Glutamatergic neuron (in vitro differentiated cells): Measurements from ENCODE around the gene RFNG. TPM values are rescaled to one million over a fixed set of nuclear protein-coding genes. Genes with fewer than 3 reads are reported as not detected.

Experiments
- DNase-seq: peaks from one replicate; pipeline ENCODE4 v3.0.0; 2022
- H3K27ac Mint-ChIP-seq: one replicate; pipeline ENCODE4 v1.8.0; 2020; ENCODE audit warnings: mild to moderate bottlenecking, mixed read lengths, inconsistent platforms; ENCODE audit not compliant: unreplicated experiment
- H3K27me3 Mint-ChIP-seq: one replicate; pipeline ENCODE4 v1.8.0; 2020; ENCODE audit warnings: mild to moderate bottlenecking, moderate library complexity, mixed read lengths, inconsistent platforms; ENCODE audit not compliant: unreplicated experiment
- H3K36me3 Mint-ChIP-seq: one replicate; pipeline ENCODE4 v1.8.0; 2020; ENCODE audit warnings: mild to moderate bottlenecking, mixed read lengths, inconsistent platforms; ENCODE audit not compliant: unreplicated experiment
- H3K4me1 Mint-ChIP-seq: one replicate; pipeline ENCODE4 v1.8.0; 2020; ENCODE audit warnings: mild to moderate bottlenecking, low read depth, mixed read lengths, inconsistent platforms; ENCODE audit not compliant: unreplicated experiment
- H3K4me3 Mint-ChIP-seq: one replicate; pipeline ENCODE4 v1.8.0; 2020; ENCODE audit warnings: mild to moderate bottlenecking, mixed read lengths, inconsistent platforms; ENCODE audit not compliant: unreplicated experiment
- H3K9me3 Mint-ChIP-seq: one replicate; pipeline ENCODE4 v1.8.0; 2020; ENCODE audit warnings: mild to moderate bottlenecking, moderate library complexity, mixed read lengths, inconsistent platforms; ENCODE audit not compliant: unreplicated experiment
- CTCF ChIP-seq: fragments of 200-600 bp; sonication (generic); IDR thresholded peaks from one replicate; pipeline ENCODE4 v1.5.0; 2021; ENCODE audit not compliant: partially characterized antibody, unreplicated experiment
- total RNA-seq: library from RNA; stranded (reverse); fragmentation: NEBNext Ultra II Directional; extraction: Animal tissue kit (Norgen Biotek cat#: 25700); gene quantifications from one replicate; pipeline ENCODE4 v1.2.1, GENCODE V29; 2021; ENCODE audit not compliant: unreplicated experiment

The RFNG gene
- total RNA-seq, 1 donor from 2014 or later: 50.8 TPM

DNA sequence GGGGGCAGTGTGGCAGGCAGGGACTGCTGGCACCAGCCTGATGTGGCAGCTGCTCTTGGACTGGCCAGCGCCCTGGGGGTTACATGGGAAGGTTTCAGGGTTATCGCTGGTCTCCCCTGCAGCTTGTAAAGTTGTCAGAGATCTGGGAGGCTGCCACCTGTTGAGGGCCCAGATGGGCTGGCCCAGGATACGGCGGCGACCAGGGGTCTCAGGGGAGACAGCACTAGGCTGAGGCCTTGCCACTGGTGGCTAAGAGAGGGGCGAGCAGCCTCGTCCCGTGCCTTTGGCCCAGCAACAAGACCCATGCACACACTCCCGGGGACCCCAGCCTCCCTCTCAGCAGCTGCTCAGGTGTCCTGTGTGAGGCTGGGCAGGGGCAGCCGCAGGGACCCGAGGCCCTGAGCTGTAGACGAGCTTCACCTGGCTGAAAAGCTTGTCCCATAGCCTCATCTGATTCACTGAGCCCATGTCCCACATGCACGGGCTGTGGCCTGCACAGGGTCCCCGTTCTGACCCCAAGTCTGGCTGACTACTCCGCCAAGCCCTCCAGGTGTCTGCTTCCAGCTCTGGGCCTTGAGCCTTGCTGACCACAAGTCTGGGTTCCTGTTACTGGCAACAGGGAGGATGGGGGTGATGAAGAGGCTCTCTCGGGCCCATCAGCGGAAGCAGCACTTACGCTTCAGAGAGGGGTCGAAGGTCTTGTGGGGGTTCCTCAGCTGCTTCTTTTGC lies 7.8 kb upstream of the RFNG start:
- Mint-ChIP-seq H3K4me3 (no peak overlapping the region), H3K27ac (no peak overlapping the region), H3K36me3 (no peaks in the 10 kb centered on the region), H3K27me3 (no peaks in the 10 kb centered on the region), H3K9me3 (no peaks in the 10 kb centered on the region), H3K4me1 (no peaks in the 10 kb centered on the region)
- TF ChIP-seq CTCF: no peak
- no peak for DNase-seq

DNA sequence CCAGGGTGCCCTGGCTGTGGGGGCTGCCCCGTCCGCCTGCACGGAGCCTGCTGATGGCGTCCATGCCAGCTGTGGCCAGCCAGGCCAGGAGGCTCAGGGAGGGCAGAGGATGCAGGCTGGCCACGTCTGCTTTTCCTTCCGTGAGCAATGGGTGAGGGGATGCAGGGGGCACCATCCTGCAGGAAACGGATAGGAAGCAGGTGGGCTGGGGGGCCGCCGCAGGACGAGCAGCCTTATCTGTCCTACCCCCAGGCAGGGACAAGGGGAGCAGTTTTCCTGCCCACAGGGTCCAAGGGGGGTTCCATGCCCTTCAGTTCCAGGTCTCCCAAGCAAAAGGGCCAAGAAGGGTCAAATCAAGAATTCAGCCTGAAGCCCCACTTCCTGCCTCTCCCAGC lies 7.2 kb upstream of the RFNG start:
- Mint-ChIP-seq H3K27me3 (no peaks in the 10 kb centered on the region), H3K4me1 (no peaks in the 10 kb centered on the region)
- no peak for TF ChIP-seq CTCF

DNA sequence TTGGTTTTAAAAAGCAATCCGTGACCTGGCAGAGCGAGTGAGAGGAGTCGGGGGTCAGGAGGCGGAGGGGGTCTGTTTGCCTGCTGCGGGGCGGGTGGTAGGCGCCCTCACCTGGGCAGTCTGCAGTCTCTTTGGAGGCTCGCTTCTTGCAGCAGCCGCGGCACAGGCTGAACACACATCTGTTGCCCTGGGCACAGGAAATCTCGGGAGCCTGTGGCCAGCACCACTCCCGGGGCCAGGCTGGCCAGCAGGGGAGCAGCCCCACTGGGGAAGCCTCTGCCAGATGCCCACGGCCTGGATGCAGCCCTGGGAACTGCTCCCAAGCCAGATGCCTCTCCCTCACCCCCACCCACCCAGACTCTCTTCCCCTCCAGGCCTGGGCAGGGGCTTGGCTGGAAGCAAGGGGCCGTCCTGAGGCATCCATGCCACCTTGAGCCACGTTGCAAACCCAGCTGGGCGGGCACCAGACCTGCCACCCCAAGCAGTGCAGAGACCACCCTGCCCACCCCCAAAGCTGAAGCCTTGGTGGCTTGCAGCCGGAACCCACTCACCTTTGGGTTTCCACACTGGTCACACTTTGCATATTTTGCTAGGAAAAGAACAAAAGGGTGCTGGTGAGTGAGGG lies 6.7 kb upstream of the RFNG start:
- Mint-ChIP-seq H3K27me3 (no peaks in the 10 kb centered on the region), H3K4me3 (no peak overlapping the region), H3K36me3 (no peaks in the 10 kb centered on the region), H3K4me1 (no peaks in the 10 kb centered on the region), H3K27ac (no peak overlapping the region), H3K9me3 (no peaks in the 10 kb centered on the region)
- no peak for TF ChIP-seq CTCF
- DNase-seq: no peak

More for the DNA sequence above, 7.2 kb upstream of the RFNG start:
- H3K9me3 Mint-ChIP-seq: no peaks in the 10 kb centered on the region
- no peak for DNase-seq
- no peak overlapping the region for H3K4me3 Mint-ChIP-seq
- H3K27ac Mint-ChIP-seq: no peak overlapping the region
- no peaks in the 10 kb centered on the region for H3K36me3 Mint-ChIP-seq

DNA sequence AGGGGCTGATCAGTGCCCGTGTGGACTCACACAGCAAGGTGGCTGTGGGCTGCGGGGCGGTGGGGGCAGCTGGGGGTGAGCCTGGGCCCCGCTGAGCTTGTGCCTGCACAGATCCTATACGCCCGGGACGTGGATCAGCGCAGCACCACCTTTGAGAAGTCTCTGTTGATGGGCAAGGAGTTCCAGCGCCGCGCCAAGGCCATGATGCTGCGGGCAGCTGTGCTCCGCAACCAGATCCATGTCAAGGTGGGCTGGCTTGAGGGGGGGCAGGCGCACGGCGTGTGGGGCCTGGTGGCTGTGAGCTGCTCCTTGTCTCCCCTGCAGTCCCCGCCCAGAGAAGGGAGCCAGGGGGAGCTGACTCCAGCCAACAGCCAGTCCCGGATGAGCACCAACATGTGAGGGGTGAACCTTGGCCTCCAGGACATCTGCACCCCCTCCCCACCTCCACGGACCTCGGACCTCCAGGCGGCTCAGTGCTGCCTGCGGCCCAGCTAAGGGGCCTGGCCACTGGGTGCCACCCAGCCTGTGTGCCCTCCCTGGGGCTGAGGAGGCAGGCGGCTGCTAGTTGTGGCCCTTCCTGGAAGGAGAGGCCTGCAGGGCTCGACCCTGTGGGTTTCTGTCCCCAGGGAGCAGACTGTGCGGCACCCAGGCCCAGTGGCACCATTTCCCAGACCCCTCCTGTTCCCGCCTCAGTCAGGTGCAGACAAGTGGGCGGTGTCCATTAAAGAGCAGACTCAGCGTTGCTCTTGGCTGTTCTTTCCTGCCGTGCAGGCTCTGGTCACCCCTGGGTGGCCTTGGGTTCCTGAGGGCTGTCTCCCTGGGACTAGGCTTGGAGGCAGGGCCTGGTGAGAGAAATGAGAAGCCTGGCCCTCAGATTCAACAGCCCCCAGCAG lies 5.4 kb upstream of the RFNG start:
- no peaks in the 10 kb centered on the region for H3K27me3 Mint-ChIP-seq
- TF ChIP-seq CTCF: no peak
- H3K4me1 Mint-ChIP-seq: no peaks in the 10 kb centered on the region
- no peaks in the 10 kb centered on the region for H3K9me3 Mint-ChIP-seq
- DNase-seq: no peak
- H3K27ac Mint-ChIP-seq: no peak overlapping the region
- H3K4me3 Mint-ChIP-seq: no peak overlapping the region
- no peaks in the 10 kb centered on the region for H3K36me3 Mint-ChIP-seq
